HepG2 (cell line): ENCODE data around the gene HOXA6. TPM values are rescaled to one million over a fixed set of nuclear protein-coding genes. Genes with fewer than 3 reads are reported as not detected.

Experiments used
- IRX3 ChIP-seq: sonication (generic); formaldehyde crosslinking; IDR thresholded peaks from 2 replicates; pipeline ENCODE4 v1.8.1; 2023; ENCODE audit warnings: mild to moderate bottlenecking, low read depth, missing genetic modification reagents, borderline replicate concordance
- NR1H2 ChIP-seq: sonication (generic); formaldehyde crosslinking; IDR thresholded peaks from 2 replicates; pipeline ENCODE4 v1.8.1; 2022; ENCODE audit warnings: low read depth, missing genetic modification reagents, borderline replicate concordance
- SMARCE1 ChIP-seq: fragments of 450-650 bp; IDR thresholded peaks from 2 replicates; pipeline ENCODE4 v1.6.1; 2017; ENCODE audit warnings: borderline replicate concordance
- SOX5 ChIP-seq: IDR thresholded peaks from 2 replicates; pipeline ENCODE4 v1.6.1; 2016; ENCODE audit warnings: borderline replicate concordance
- ZNF17 ChIP-seq: sonication (generic); formaldehyde crosslinking; IDR thresholded peaks from 2 replicates; pipeline ENCODE4 v1.5.0; 2020; ENCODE audit warnings: mild to moderate bottlenecking, missing genetic modification reagents
- polyA plus RNA-seq, 8 experiments: library from polyadenylated mRNA; depleted of rRNA in 3 of 8; stranded (reverse) in 7 of 8; unstranded in 1 of 8; fragments of >200 nt; fragmentation: Illumina TruSeq in 4 of 8; extraction: Trizol in 4 of 8; gene quantifications; 2 replicates each; pipeline versions ENCODE4 v1.2.1 to v1.2.3, GENCODE V29; 2011 to 2016; ENCODE audit warnings: low read depth in 4 of 8, missing spikeins in 1 of 8, mixed read lengths in 1 of 8; ENCODE audit not compliant: insufficient read depth in 1 of 8
- total RNA-seq, 5 experiments: library from RNA; depleted of rRNA; stranded (reverse); fragments of >200 nt; fragmentation: Illumina TruSeq; extraction: Trizol; gene quantifications; 2 replicates each; pipeline ENCODE4 v1.2.3, GENCODE V29; 2016; ENCODE audit warnings: low read depth in 1 of 5
- TF ChIP-seq, protein P1 (sequence below): sonication (generic); formaldehyde crosslinking; IDR thresholded peaks from 2 replicates; pipeline ENCODE4 v1.5.1; 2020; ENCODE audit warnings: mild to moderate bottlenecking, missing genetic modification reagents, borderline replicate concordance
- TF ChIP-seq, protein P2 (sequence below): sonication (generic); formaldehyde crosslinking; IDR thresholded peaks from 2 replicates; pipeline ENCODE4 v1.5.0; 2020; ENCODE audit warnings: missing genetic modification reagents
- TF ChIP-seq, protein P3 (sequence below): sonication (generic); formaldehyde crosslinking; IDR thresholded peaks from 2 replicates; pipeline ENCODE4 v1.5.0; 2020; ENCODE audit warnings: mild to moderate bottlenecking, missing genetic modification reagents, moderate library complexity
- TF ChIP-seq, protein P4 (sequence below): IDR thresholded peaks from 2 replicates; pipeline ENCODE4 v1.6.1; 2016; ENCODE audit warnings: low read depth

The HOXA6 gene
- total and polyA plus RNA-seq, 2 of the 13 experiments (the other 11 are each of a cell fraction or from before 2014, with no cell fraction given), result 1.3 to 1.5 TPM

DNA sequence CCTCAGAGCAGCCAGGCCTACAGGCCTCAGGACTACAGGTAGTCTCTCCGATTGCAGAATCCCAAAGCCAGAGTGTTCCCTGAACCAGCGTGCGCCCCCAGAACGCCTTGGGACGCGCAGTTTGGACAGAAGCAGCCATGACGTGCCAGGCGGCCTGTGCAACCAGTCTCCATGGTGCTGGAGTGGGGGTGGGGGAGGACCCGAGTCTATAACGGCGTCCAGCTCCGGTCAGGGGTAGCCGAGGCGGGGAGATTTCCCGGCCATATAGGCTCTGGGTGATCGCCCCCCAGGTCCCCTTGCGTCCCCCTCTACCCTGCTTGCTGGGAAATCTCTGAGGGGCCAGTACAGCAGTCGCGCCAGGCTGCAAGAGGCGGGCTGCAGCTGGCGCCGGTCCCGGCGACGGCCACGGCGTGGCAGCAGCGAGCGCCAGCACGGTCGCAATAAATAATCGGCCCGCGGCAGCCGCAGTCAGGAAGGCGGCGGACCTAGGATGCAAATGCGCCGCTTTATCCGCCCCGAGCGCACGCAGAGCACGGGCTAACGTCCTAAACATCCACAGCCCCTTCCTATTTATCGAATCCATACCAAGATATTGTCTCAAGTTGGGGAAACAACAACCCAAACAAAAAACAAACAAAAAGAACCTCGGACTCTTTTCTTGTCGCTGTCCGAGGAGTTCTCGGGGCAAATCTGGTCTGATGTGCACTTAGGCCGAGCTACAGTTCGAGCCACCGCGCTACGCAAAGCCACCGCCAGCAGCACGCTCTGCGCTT lies 3.2 kb upstream of the HOXA6 start (continued):
- TF ChIP-seq, protein P1, sequence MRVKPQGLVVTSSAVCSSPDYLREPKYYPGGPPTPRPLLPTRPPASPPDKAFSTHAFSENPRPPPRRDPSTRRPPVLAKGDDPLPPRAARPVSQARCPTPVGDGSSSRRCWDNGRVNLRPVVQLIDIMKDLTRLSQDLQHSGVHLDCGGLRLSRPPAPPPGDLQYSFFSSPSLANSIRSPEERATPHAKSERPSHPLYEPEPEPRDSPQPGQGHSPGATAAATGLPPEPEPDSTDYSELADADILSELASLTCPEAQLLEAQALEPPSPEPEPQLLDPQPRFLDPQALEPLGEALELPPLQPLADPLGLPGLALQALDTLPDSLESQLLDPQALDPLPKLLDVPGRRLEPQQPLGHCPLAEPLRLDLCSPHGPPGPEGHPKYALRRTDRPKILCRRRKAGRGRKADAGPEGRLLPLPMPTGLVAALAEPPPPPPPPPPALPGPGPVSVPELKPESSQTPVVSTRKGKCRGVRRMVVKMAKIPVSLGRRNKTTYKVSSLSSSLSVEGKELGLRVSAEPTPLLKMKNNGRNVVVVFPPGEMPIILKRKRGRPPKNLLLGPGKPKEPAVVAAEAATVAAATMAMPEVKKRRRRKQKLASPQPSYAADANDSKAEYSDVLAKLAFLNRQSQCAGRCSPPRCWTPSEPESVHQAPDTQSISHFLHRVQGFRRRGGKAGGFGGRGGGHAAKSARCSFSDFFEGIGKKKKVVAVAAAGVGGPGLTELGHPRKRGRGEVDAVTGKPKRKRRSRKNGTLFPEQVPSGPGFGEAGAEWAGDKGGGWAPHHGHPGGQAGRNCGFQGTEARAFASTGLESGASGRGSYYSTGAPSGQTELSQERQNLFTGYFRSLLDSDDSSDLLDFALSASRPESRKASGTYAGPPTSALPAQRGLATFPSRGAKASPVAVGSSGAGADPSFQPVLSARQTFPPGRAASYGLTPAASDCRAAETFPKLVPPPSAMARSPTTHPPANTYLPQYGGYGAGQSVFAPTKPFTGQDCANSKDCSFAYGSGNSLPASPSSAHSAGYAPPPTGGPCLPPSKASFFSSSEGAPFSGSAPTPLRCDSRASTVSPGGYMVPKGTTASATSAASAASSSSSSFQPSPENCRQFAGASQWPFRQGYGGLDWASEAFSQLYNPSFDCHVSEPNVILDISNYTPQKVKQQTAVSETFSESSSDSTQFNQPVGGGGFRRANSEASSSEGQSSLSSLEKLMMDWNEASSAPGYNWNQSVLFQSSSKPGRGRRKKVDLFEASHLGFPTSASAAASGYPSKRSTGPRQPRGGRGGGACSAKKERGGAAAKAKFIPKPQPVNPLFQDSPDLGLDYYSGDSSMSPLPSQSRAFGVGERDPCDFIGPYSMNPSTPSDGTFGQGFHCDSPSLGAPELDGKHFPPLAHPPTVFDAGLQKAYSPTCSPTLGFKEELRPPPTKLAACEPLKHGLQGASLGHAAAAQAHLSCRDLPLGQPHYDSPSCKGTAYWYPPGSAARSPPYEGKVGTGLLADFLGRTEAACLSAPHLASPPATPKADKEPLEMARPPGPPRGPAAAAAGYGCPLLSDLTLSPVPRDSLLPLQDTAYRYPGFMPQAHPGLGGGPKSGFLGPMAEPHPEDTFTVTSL, result no peak
- TF ChIP-seq IRX3 (CRISPR knock-in tag), result no peak
- TF ChIP-seq, protein P2, sequence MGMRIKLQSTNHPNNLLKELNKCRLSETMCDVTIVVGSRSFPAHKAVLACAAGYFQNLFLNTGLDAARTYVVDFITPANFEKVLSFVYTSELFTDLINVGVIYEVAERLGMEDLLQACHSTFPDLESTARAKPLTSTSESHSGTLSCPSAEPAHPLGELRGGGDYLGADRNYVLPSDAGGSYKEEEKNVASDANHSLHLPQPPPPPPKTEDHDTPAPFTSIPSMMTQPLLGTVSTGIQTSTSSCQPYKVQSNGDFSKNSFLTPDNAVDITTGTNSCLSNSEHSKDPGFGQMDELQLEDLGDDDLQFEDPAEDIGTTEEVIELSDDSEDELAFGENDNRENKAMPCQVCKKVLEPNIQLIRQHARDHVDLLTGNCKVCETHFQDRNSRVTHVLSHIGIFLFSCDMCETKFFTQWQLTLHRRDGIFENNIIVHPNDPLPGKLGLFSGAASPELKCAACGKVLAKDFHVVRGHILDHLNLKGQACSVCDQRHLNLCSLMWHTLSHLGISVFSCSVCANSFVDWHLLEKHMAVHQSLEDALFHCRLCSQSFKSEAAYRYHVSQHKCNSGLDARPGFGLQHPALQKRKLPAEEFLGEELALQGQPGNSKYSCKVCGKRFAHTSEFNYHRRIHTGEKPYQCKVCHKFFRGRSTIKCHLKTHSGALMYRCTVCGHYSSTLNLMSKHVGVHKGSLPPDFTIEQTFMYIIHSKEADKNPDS (CRISPR knock-in tag), result no peak; the same call in 1 of the 2 replicates
- TF ChIP-seq SOX5 (CRISPR knock-in tag), result 0 out of 2 replicates have a peak, but pooled peaks have one; percentile 11
- no peak for TF ChIP-seq SMARCE1
- TF ChIP-seq, protein P3, sequence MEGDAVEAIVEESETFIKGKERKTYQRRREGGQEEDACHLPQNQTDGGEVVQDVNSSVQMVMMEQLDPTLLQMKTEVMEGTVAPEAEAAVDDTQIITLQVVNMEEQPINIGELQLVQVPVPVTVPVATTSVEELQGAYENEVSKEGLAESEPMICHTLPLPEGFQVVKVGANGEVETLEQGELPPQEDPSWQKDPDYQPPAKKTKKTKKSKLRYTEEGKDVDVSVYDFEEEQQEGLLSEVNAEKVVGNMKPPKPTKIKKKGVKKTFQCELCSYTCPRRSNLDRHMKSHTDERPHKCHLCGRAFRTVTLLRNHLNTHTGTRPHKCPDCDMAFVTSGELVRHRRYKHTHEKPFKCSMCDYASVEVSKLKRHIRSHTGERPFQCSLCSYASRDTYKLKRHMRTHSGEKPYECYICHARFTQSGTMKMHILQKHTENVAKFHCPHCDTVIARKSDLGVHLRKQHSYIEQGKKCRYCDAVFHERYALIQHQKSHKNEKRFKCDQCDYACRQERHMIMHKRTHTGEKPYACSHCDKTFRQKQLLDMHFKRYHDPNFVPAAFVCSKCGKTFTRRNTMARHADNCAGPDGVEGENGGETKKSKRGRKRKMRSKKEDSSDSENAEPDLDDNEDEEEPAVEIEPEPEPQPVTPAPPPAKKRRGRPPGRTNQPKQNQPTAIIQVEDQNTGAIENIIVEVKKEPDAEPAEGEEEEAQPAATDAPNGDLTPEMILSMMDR (CRISPR knock-in tag), result peak; percentile 90
- TF ChIP-seq, protein P4, sequence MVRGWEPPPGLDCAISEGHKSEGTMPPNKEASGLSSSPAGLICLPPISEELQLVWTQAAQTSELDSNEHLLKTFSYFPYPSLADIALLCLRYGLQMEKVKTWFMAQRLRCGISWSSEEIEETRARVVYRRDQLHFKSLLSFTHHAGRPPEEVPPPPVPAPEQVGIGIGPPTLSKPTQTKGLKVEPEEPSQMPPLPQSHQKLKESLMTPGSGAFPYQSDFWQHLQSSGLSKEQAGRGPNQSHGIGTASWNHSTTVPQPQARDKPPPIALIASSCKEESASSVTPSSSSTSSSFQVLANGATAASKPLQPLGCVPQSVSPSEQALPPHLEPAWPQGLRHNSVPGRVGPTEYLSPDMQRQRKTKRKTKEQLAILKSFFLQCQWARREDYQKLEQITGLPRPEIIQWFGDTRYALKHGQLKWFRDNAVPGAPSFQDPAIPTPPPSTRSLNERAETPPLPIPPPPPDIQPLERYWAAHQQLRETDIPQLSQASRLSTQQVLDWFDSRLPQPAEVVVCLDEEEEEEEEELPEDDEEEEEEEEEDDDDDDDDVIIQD (CRISPR knock-in tag), result no peak
- no peak; the same call in 1 of the 2 replicates for TF ChIP-seq NR1H2
- TF ChIP-seq ZNF17 (CRISPR knock-in tag), result no peak
